Central memory CD4-positive, alpha-beta T cell (primary cell): Measurements from ENCODE around the gene SSBP2.
A peak's percentile ranks its signal among the peaks of the same experiment; 100 is the strongest.

ENCODE experiments used
- DNase-seq: peaks from one replicate; pipeline ENCODE4 v3.0.0; 2022

The SSBP2 gene

DNA sequence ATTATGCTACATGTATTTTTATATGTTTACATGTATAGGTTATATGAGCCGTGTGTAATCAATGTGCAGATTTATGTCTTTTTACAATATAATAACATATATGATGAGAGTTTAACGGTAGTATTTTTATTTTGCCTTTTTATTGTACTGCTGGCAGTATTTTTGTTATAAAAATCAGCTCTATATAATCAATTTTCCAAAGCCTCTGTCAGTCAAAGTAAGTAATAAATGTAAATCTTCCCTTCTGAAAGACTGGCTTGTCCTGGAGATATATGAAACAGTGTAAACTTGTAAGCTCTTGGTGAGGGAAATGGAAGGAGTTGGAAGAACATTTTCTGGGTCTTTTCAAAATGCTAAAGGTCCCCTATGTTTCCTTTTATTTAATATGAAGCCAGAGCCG is 173.8 kb downstream of the SSBP2 start:
- DNase-seq: no peak

DNA sequence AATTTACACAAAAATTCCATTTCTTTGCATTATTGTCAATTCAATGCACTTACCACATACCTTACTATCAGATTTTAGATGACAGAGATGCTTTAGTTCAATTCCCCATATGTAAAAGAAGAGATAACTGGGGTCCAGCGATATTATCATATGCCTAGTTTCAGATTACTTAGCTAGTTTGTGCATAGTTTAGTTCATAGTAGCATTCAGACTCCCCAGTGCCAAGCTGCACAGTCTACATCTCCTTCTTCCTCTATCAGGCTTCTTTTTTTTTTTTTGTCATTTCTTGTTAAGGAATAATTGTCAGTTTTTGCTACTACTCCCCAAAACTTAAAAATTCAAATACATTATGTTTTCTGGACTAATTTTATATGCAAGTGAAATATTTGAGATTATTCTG is 175.0 kb downstream of the SSBP2 start:
- no peak for DNase-seq

DNA sequence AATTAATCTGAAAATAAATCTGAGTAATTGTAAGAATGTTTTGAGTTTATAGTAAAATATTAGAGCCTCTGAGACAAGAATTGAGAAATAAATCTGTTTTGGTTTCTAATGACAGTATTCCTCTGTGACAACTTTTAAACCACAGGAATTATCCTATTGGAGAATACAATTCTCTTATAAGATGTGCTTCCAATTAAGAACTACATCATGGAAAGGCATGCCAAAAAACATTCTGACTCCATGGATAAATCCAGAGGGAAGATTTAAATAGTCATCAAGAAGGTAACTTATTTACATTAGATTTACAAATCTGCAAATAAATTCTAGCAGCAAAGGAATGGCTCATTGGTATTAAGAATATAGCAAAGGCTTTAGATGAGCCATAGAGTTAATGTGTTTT is 178.7 kb downstream of the SSBP2 start:
- no peak for DNase-seq

DNA sequence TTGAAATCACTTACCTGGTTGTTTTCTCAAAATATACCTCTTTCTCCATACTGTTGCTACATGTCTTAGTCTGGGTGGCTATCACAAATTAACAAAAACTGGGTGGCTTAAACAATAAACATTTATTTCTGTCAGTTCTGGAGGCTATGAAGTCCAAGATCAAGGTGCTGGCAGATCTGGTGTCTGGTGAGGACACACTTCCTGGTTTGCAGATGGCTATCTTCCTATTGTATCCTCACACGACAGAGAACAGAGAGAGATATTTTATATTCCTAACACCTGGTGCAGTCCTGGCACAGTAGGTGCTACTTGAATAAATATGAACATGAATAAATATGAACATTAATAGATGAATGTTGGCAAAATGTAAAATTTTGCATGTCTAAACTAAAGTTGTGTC is 192.7 kb downstream of the SSBP2 start:
- DNase-seq: no peak

DNA sequence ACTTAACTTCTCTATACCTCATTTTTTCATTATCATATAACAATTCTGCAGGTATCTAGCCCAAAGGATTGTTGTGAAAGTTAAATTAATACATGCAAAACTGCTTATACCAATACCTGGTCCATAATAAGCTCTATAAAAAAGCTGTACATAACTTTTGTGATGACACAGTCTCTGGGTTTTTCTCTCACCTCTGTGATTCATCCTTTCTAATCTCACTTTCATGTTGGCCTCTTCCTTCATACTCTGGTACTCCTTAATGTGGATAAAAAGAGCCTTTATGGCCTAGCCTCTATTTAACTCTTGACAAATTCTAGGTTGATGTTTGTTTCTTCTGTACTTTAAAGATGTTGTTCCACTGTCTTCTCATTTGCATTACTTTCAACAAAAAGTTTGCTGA is 194.1 kb downstream of the SSBP2 start:
- no peak for DNase-seq

DNA sequence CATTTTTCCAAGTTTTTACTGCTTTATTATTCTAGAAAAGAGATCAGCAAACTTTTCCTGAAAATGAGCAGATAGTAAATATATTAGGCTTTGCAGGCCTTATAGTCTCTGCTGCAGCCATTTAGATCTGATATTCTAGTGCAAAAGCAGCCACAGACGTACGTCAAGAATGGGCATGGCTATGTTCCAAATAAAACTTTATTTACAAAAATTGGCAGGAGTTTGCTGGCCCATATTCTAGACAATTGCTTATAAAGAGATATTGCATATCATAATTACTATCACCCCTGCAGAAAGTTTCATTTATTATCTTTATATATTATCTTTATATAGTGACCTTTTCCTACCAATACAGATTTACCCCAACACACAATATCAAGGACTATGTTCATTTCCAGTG is 195.0 kb downstream of the SSBP2 start:
- no peak for DNase-seq

DNA sequence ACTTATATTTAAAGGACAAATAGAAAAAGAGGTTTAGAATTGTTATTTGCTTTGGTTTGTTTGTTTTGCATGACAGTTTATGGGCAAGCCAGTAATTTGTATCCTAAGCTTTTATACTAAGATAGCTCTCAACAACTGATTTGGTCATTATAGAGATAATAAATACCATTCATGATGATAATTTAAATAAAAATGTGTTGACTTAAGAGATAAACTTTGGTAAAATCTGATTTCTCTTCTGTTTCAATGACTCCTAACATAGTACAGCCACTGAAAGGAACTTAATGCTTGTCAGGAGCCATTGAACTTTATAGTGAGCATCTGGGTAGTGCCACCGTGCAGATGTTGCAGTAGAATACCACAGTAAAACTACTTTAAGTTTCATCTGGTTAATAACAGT is 196.2 kb downstream of the SSBP2 start:
- no peak for DNase-seq

DNA sequence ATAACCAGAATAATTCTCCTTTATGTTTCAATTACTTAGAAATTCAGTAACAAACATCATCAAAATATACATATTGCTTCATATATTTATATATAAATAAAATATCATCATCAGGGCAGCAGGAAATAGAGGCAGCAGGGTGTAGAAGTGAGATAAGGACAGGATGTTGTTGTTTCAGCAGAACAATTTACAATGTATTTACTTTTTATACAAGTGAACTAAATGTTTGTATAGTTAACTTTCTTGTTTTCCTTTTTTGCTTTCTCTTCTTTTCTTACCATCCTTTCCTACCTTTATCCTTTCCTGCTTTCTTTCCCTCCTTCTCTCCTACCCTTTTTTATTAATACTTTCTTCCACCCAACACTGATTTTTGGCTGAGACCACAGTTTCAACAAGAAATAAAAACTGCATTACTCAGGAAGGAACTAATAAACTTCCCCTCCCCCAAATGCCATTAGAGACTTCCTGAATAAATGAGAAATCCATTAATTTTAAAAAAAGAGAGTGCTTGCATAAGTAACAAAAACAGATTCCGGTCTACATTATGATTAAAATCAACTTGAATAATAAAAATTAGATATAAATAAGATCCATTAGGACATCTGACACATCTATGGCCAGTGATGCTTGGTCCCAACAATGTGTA is 197.2 kb downstream of the SSBP2 start:
- DNase-seq: no peak

DNA sequence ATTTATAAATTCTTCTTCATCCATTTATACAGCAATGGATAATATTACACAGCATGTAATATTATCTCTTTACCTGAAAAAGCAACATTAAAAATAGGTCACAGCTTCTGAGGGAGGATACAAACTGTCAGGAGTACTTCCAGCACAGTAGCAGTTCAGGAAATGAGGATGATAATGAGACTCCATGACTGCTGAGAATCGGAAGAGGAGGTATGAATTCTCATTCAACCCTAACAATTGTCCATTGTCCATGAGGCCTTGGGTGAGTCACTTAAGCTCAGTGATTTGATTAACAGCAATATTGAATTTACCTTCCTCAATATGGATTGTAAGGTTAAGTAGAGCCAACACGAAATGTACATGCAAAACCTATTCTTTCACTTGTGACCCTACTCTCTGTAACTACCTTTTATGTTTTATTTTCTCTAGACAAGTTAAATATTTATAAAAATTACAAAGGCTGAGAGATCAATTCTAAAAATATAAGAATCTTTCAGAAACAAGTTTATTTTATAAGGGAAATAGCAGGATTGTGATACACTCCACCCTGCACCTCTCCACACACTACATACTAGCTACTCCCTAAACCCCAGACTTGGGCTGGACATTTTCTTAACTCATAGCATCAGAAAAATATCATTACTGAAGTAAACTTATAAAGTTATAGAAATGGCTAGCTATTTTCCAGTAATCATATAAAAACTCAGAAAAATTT is 197.9 kb downstream of the SSBP2 start:
- no peak for DNase-seq

DNA sequence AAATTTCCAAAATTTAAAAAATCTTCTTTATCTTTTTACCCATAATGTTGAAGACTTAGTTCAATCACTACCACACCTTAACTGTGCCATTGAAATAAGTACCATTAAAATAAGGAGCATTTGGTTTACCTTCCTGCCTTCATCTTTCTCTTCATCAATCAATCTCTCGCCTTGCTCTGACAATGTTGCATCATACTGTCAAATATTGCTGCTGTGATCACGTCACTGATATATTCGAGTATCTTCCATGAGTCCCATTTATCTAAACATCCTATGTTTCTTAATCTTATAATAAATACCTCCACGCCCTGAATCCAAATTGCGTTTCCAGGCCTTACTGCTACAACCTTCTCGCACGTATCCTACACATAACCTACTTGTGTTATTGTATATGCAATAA is 201.8 kb downstream of the SSBP2 start:
- no peak for DNase-seq

DNA sequence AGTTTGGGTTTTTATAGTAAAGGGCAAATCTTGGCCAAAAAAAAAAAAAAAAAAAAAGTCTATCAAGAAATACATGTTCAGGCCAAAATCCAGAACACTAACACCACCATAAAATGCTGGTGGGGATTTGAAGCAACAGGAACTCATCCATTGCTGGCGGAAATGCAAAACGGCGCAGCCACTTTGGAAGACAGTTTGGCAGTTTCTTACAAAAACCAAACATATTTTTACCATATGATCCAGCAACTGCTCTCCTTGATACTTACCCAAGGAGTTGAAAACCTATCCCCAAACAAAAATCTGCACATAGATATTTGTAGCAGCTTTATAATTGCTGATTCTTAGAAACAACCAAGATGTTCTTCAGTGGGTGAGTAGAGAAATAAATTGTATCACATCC is 203.9 kb downstream of the SSBP2 start:
- no peak for DNase-seq

DNA sequence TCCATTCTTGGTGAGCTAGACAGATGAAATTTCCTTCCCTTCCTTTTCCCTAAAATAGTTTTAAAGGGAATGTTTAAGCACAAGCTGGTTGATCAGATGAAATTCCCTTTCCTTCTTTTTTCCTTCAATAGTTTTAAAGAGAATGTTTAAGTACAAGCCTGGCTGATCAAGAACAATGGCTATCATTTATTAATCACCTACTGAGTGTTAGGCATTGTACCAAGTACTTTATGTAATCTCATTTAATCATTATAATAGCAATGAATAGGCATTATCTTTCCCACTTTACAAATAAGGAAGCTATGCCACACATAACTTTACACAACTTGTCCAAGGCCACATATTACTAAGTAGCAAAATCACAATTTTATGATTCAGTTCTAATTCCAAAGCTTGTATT is 205.0 kb downstream of the SSBP2 start:
- no peak for DNase-seq

DNA sequence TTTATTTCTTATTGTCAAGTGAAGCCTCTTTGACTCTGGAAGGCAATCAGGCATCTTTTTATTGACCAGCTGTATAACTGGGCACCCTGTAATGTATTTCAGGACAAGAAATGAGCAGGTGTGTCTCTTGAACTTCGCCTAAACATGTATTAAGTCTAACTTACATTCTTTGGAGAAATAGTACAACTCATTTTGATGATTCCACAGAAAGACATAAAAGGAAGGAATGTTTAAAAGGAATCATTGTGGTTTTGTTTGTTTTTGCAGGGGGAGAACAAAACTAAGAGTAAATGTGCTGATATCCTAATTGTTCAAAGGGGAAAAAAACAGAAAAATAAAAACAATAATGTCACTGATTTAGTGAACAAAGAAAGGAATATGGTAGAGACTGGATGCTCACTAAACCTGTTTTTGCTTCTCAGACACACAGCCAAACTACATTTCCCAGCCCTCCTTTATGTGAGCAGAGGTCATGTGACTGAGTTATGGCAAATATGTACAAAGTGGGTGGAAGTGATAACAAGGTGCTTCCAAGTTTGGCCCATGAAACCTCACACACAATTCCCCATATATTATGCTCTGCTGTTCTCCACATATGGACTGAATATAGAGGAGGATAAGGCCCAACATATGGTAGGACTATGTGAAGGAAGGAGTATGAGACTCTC is 206.4 kb downstream of the SSBP2 start:
- no peak for DNase-seq

DNA sequence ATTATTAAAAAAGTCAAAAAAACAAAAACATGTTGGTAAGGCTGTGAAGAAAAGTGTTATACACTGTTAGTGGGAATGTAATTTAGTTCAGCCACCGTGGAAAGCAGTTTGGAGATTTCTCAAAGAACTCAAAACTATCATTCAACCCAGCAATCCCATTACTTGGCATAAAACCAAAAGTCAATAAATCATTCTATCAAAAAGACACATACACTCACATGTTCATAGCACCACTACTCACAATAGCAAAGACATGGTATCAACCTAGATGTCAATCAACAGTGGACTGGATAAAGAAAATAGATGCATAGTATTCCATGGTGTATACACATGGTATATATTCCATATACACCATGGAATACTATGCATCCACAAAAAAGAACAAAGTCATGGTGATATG is 208.7 kb downstream of the SSBP2 start:
- DNase-seq: no peak

DNA sequence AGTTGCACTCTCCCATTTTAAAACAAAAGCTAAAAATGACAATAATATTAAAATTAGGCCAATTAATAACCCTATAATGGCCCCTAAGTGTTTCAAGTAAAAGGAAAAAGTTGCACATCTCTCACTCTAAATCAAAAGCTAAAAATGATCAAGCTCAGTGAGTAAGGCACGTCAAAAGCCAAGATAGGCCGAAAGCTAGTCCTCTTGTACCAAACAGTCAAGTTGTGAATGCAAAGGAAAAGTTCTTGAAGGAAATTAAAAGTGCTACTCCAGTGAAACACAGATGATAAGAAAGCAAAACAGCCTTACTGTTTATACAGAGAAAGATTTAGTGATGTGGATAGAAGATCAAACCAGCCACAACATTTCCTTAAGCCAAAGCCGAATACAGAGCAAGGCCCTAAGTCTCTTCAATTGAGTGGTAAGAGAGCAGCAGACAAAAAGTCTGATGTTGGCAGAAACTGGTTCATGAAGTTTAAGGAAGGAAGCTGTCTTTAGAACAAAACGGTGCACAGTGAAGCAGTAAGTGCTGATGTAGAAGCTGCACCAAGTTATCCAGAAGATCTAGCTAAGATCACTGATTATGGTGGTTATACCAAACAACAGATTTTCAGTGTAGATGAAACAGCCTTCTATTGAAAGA is 212.9 kb downstream of the SSBP2 start:
- DNase-seq: peak; percentile 44

DNA sequence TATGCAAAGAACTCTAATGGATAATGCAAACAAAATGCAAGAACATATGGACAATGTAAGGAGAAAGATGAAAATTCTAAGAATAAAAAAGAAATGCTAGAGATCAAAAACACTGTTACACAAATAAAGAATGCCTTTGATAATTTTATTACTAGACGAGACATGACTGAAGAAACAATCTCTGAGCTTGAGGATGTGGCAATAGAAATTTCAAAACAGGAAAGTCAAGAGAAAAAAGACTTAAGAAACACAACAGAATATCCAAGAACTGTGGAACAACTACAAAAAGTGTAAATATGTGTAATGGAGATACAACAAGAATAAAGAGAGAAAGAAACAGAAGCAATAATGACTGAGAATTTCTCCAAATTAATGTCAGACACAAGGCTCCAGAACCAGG is 216.5 kb downstream of the SSBP2 start:
- DNase-seq: no peak

DNA sequence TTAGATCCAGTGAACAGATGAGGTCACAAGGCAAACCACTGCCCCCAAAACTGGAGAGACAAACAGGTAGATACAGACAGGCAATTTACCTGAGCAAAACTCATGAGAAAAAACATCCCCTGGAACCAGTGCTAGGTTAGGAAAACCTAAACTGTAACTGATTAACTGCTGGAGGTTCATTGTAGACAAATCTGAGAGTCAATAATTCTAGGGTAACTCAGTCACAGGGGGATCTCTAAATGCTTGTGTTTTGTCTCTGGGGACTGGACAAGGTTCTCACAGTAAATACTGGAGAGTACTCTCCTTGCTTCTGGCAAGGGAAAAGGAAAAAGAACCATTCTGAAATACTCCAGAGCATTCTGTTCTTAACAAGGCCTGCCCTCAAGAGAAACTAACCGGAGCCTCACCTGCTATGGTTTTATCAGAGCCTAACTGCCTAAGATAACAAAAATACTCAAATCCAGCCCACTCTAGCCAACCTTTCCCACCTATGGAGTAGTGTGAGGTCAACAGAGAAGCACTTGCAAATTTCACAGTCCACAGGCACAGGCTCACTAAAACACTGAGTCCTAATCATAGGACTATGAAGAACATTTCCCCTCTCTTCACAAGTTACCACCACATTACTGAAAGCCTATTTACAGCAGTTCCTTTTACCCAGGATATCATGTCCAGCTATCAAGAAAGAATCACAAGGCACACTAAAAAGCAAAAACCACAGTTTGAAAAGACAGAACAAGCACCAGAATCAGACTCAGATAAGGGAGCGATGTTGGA is 217.1 kb downstream of the SSBP2 start:
- DNase-seq: no peak

DNA sequence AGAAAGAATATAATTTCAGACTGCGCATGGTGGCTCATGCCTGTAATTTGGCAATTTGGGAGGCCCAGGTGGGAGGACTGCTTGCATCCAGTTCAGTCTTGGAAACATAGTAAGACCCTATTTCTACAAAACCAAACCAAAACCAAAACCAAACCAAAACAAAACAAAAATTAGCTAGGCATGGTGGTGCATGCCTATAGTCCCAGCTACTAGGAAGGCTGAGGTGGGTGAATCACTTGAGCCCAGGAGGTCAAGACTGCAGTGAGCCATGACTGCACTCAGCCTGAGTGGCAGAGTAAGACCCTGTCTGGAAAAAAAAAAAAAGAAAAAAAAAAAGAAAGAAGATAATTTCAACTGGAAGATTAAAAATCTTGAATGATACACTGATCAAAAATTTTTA is 220.0 kb downstream of the SSBP2 start:
- DNase-seq: no peak

DNA sequence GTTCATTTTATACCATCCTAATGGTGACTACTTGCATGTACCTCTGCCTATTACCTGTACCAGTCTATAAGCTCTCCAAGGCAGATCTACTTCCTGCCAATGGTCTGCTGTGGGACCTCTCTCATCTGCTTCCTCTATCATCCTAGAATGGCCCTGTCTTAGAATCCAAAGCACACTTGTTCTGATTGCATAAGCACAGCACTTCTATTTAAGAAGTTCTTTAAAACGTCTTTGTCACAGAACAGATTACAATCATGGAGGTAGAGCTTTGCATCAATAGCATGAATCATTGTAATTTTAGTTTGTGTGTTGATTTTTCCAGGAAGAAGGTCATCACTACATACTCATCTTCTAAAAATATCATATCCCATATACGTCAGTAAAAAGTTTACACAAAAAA is 225.2 kb downstream of the SSBP2 start:
- no peak for DNase-seq

DNA sequence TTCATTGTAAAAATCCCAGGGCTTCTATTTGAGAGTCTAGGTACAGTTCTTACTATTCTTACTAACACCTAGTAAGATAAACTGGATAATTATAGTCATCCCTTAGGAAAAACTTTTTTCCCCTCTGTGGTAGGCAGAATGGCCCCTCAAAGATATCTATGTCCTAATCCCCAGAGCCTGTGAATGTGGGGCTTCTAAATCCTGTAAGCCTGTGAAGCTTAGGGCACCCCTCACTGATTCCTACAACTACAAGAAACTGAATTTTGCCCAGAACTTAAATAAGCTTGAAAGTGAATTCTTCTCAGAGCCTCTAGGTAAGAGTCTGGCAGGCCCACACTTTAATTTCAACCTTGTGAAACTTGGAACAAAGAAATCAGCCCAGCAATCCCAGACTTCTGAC is 226.9 kb downstream of the SSBP2 start:
- no peak for DNase-seq

DNA sequence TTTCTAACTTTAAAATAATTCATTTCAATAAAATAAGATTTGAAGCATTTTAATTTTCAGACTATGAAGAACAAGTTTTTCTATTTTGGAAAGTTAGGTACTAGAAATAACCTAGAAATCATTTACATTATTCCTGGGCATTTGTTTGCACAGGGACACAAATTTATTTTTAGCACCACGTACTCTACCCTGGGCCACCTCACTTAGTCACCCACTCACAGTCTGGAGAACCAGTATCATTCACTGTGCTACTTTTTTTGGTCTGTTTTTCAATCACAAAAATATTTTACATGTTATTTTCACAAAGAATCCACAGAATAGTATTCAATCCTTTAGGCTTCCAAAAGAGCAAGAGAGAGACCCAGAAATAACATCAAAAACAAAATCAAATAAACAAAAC is 228.3 kb downstream of the SSBP2 start:
- no peak for DNase-seq

DNA sequence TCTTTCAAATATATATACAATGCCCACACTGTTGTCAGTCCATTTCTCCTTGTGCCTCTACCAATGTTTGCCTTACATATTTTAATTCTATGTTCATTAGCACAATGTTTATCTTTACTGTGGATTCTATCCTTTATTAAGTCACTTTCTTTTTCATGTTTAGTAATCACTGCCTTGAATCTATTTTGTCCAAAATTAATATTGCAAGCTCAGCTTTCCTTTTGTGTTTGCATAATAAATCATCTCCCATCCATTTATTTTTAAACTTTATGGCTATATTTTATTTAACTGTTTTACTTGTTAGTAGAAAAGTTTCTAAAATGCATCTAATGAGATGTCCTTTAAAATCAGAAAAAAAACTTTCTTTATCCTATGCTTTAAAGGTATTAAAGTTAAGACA is 230.1 kb downstream of the SSBP2 start:
- no peak for DNase-seq
